Ovary (tissue), 10 donors: ENCODE results near the gene PHACTR1. TPM values are rescaled to one million over a fixed set of nuclear protein-coding genes. Genes with fewer than 3 reads are reported as not detected.

Experiments
- DNase-seq, 5 donors: peaks; one replicate each; pipeline ENCODE4 v3.0.0-alpha.2; 2019 to 2020
- H3K27ac ChIP-seq, 2 donors: fragments of 200-600 bp; one replicate each; pipeline versions ENCODE4 v1.5.1 to v1.8.0; 2019 to 2022
- H3K27me3 ChIP-seq: fragments of 200-600 bp; one replicate; pipeline ENCODE4 v1.8.0; 2022
- H3K36me3 ChIP-seq: fragments of 200-600 bp; sonication (generic); one replicate; pipeline ENCODE4 v1.5.1; 2019
- H3K4me1 ChIP-seq: one replicate; pipeline ENCODE4 v1.8.1; 2013; ENCODE audit warnings: mild to moderate bottlenecking, moderate library complexity; ENCODE audit not compliant: insufficient read depth
- H3K4me3 ChIP-seq: fragments of 200-600 bp; sonication (generic); one replicate; pipeline ENCODE4 v1.5.1; 2017
- H3K9me3 ChIP-seq, 2 donors: fragments of 200-600 bp in 1 of 2; sonication (generic) in 1 of 2; one replicate each; pipeline versions ENCODE4 v1.5.1 to v1.8.1; 2013 to 2019; ENCODE audit warnings: mild to moderate bottlenecking in 1 of 2, moderate library complexity in 1 of 2
- EP300 ChIP-seq: sonication (generic); formaldehyde crosslinking; IDR thresholded peaks from one replicate; pipeline ENCODE4 v1.6.1; 2017; ENCODE audit warnings: antibody characterized with exemption
- POLR2A ChIP-seq: fragments of 450-650 bp; IDR thresholded peaks from one replicate; pipeline ENCODE4 v1.6.1; 2017; ENCODE audit warnings: antibody characterized with exemption, mild to moderate bottlenecking, moderate library complexity
- WGBS, 3 donors: extraction: QIAGEN DNeasy Blood & Tissue Kit in 1 of 3; methylation state at CpG; one replicate each; pipeline versions ENCODE4 v1.1.5 to v1.1.7; 2013 to 2017; 5-methylcytosine and 5-hydroxymethylcytosine counted together
- intact Hi-C, 4 donors: fragments of 100-400 bp; cut with DNase I; formaldehyde crosslinking; loops; one replicate each; pipeline versions ENCODE4 v1.11.0 to v1.15.1; 2022 to 2023
- long read RNA-seq, 3 donors: library from polyadenylated mRNA in 2 of 3; unstranded in 2 of 3; transcript quantifications; one replicate each; pipeline ENCODE4 v2.0.0 and lab custom pipeline, GENCODE V29; 2021 to 2026
- polyA plus RNA-seq, 2 donors: library from polyadenylated mRNA; stranded (reverse); fragments of 200-250 nt in 1 of 2; fragments of 350-450 nt in 1 of 2; fragmentation: Illumina TruSeq in 1 of 2; extraction: RNeasy Lipid Tissue Mini Kit (QIAGEN cat#74804) in 1 of 2; gene quantifications; one replicate each; pipeline ENCODE4 v1.2.3, GENCODE V29; 2013 to 2014
- total RNA-seq, 7 donors: library from RNA; depleted of rRNA in 2 of 7; stranded (reverse); fragments of >200 nt in 2 of 7; fragmentation: NEBNext Ultra II Directional in 3 of 7; extraction: Animal tissue kit (Norgen Biotek cat#: 25700) in 3 of 7; gene quantifications; one replicate each; pipeline versions ENCODE4 v1.1.0 to v1.2.4, GENCODE V29; 2016 to 2023
- TF ChIP-seq, protein P1 (sequence below), 3 donors: fragments of 450-650 bp in 2 of 3; fragments of 200-600 bp in 1 of 3; IDR thresholded peaks; one replicate each; pipeline versions ENCODE4 v1.5.1 to v1.8.0; 2016 to 2022; ENCODE audit warnings: antibody characterized with exemption in 3 of 3, mild to moderate bottlenecking in 1 of 3
- donor health status: DM: no; HTN: no; CAD: no; lungs with moderate emphysema.
- donor health status: DM: no; HTN: no; CAD: no.
- donor health status: Bipolar disorder and iron deficiency.
- donor health status: DM: yes; HTN: yes; CAD: no.
- donor health status: DM: no; HTN: no; CAD: no.
- donor health status: DM: yes; HTN: yes; CAD: no.

Gene PHACTR1
- total RNA-seq = 10 to 100 TPM in 1 of 7 donors, 1 to 10 TPM in 5, under 1 TPM in 1; 0.48 to 10.9 (median 3.7) TPM
- 1 to 10 TPM in 1 of 2 donors, under 1 TPM in 1; 0.79 to 4.0 TPM for polyA plus RNA-seq
- long read RNA-seq, donor 1, partial matches to known transcripts = 0 of 11 reads
- long read RNA-seq, donor 1, other reads (novel, unspliced or antisense) = 11 of 11 reads
- long read RNA-seq, donor 2, partial matches to known transcripts = 19 of 36 reads
- long read RNA-seq, donor 2, other reads (novel, unspliced or antisense) = 16 of 36 reads
- long read RNA-seq, donor 3, partial matches to known transcripts = 0 of 6 reads
- long read RNA-seq, donor 3, other reads (novel, unspliced or antisense) = 6 of 6 reads

DNA sequence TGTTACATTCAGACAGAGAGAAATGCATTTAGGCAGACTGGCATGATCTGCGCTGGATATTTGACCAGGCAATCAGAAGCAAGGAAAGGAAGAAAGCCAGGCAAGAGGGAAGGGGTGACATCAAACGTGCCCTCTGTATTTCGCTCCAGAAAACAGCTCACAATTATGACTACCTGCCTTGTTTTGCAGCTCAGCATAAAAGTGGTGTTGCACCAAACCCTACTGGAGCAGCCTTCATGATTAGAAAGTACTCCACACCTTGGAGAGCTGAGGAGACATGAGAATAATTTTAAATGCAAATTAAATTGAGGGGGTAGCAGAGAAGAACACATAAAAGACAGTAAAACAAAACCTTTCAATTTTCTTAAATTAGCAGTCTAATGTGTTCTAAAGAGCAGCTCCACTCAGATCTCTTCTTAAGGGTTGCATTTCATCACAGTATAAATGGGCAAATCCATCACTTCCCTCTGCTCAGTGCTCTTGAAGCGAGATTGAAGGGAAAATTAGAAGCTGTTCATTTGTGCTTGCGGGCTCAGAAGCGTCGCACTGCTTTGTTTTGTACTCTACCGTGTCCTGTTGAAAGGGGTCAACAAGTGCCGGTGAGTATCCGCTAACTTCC, at the start of gene PHACTR1:
Gene PHACTR1, plus strand, starts transcription at position 470 of the 619 bp plus-strand sequence.
- TF ChIP-seq POLR2A (no peak), EP300 (no peak)
- no peaks in the 10 kb centered on the region for H3K27me3 ChIP-seq
- H3K9me3 ChIP-seq = no peaks in the 10 kb centered on the region
- WGBS, 3 donors = 66 to 75% (median 70%) methylated on average over 10 of the region's 10 CpGs
- H3K36me3 ChIP-seq = no peaks in the 10 kb centered on the region
- H3K27ac ChIP-seq = no peak within 1 kb of the TSS
- no peak for DNase-seq
- no peak within 1 kb of the TSS for H3K4me3 ChIP-seq
- intact Hi-C loops = no loop called here
- H3K4me1 ChIP-seq = no peaks in the 10 kb centered on the region

DNA sequence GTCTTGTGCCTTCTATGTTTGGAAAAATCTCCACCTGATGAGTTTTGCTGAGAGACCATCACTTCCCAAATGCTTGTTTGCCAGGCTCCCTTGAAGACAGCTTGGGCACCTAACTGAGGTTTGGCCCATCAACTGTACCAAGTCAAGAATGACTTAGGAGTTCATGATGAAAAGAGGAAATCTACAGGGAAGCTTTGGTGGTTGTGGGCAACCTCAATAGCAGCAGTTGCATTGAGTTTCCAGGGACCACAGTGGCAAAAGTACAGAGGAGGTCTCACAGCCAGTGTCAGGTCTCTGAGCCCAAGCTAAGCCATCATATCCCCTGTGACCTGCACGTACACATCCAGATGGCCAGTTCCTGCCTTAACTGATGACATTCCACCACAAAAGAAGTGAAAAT, 49.7 kb upstream of the PHACTR1 start:
- intact Hi-C loops = no loop called here
- TF ChIP-seq, protein P1, sequence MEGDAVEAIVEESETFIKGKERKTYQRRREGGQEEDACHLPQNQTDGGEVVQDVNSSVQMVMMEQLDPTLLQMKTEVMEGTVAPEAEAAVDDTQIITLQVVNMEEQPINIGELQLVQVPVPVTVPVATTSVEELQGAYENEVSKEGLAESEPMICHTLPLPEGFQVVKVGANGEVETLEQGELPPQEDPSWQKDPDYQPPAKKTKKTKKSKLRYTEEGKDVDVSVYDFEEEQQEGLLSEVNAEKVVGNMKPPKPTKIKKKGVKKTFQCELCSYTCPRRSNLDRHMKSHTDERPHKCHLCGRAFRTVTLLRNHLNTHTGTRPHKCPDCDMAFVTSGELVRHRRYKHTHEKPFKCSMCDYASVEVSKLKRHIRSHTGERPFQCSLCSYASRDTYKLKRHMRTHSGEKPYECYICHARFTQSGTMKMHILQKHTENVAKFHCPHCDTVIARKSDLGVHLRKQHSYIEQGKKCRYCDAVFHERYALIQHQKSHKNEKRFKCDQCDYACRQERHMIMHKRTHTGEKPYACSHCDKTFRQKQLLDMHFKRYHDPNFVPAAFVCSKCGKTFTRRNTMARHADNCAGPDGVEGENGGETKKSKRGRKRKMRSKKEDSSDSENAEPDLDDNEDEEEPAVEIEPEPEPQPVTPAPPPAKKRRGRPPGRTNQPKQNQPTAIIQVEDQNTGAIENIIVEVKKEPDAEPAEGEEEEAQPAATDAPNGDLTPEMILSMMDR (IDR thresholded peaks at IDR 0.05) = no peak
- no peak for TF ChIP-seq POLR2A
- no peak for TF ChIP-seq EP300
- Histone ChIP-seq H3K27me3 (no peaks in the 10 kb centered on the region), H3K27ac (no peak overlapping the region), H3K4me3 (no peak overlapping the region), H3K9me3 (no peaks in the 10 kb centered on the region), H3K36me3 (no peaks in the 10 kb centered on the region), H3K4me1 (no peaks in the 10 kb centered on the region)
- 70 to 74% (median 70%) methylated on average over 1 of the region's 1 CpG for WGBS, 3 donors
- no peak for DNase-seq

DNA sequence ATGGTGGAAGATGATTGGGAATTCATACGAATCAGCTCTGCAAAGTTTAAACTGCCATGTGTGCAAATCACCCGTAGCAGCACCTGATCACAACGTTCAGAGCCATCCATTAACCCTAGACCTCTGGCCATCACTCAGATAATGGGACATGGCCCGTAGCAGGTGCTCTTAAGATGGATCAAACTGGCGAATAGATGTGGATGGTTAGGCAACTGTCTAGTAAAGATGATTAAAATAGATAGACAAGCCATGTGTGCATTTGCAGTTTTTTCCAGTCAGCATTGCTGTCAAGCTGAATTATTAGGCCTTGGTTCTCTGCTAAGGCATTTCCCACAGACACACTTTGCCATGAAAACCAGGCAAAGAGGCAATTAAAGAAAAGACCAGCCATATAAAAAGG, 40.6 kb upstream of the PHACTR1 start:
- intact Hi-C loops = no loop called here
- WGBS, 3 donors = 56 to 61% (median 60%) methylated on average over 5 of the region's 5 CpGs
- no peak for DNase-seq
- H3K36me3 ChIP-seq = no peaks in the 10 kb centered on the region
- no peak overlapping the region for H3K4me3 ChIP-seq
- no peaks in the 10 kb centered on the region for H3K4me1 ChIP-seq
- no peak for TF ChIP-seq EP300
- no peak for TF ChIP-seq POLR2A
- TF ChIP-seq, protein P1 (IDR thresholded peaks at IDR 0.05) = no peak
- no peaks in the 10 kb centered on the region for H3K27me3 ChIP-seq
- no peaks in the 10 kb centered on the region for H3K9me3 ChIP-seq
- no peak overlapping the region for H3K27ac ChIP-seq

DNA sequence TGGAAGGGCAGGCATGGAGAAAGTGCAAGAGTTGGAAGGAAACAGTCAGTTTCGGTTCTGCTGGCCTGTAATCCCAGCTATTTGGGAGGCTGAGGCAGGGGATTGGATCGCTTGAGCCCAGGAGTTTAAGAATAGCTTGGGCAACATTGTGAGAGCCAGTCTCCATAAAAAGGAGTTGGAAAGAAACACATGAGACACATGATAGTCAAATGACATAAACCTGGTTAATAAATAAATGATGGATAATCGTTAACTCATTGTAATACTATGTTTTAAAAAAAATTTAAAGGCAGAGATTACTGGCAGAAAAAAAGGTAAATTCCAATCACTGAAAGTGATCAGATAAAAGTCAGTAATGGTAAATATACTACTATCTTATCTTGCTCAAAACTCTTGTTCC, 37.2 kb upstream of the PHACTR1 start:
- no peaks in the 10 kb centered on the region for H3K4me1 ChIP-seq
- H3K27ac ChIP-seq = no peak overlapping the region
- 83 to 91% (median 88%) methylated on average over 3 of the region's 3 CpGs for WGBS, 3 donors
- intact Hi-C loops = no loop called here
- H3K36me3 ChIP-seq = no peaks in the 10 kb centered on the region
- no peaks in the 10 kb centered on the region for H3K9me3 ChIP-seq
- no peak overlapping the region for H3K4me3 ChIP-seq
- H3K27me3 ChIP-seq = no peaks in the 10 kb centered on the region
- no peak for DNase-seq
- TF ChIP-seq, protein P1 (IDR thresholded peaks at IDR 0.05) = no peak
- TF ChIP-seq POLR2A = no peak
- no peak for TF ChIP-seq EP300

DNA sequence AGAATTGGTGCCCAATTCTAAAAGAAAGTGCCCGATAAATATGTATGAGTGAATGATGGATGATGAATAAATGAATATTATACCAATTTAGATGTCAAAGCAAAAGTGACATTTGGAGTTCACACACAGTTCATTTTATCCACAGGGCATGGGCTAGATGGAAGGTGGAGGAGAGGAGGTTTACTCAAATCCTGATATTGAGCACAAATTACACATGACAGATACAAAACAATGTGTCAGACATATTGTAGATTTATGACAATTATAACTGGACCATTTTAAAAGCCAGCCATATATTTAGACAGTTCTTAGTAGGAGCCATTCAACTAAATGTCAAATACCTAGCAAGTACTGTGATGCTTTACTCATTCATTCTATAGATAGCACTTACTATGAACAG, 23.4 kb upstream of the PHACTR1 start:
- no peak for DNase-seq
- H3K9me3 ChIP-seq = no peaks in the 10 kb centered on the region
- H3K27ac ChIP-seq = no peak overlapping the region
- intact Hi-C loops = no loop called here
- no peak overlapping the region for H3K4me3 ChIP-seq
- no peaks in the 10 kb centered on the region for H3K4me1 ChIP-seq
- TF ChIP-seq, protein P1 (IDR thresholded peaks at IDR 0.05) = no peak
- TF ChIP-seq POLR2A (no peak), EP300 (no peak)
- no peaks in the 10 kb centered on the region for H3K36me3 ChIP-seq
- WGBS, 3 donors = 96 to 98% (median 98%) methylated on average over 1 of the region's 1 CpG
- no peaks in the 10 kb centered on the region for H3K27me3 ChIP-seq
